Activated naive CD4-positive, alpha-beta T cell treated with anti-CD3 and anti-CD28 coated beads, Interleukin-2, amount 50 U/mL, for 72 hours (primary cell): ENCODE results near the gene HAUS3. TPM values are rescaled to one million over a fixed set of nuclear protein-coding genes. Genes with fewer than 3 reads are reported as not detected.
"Not testable (repeated sequence)": the region's sequence is repeated elsewhere in the genome, so short reads cannot be mapped to it uniquely, and the experiment has no call there.

Experiments used
- ATAC-seq, 2 donors: fragments of 150-1000 bp; cut with Tn5 transposase; 2 replicates each; pipeline ENCODE4 v1.10.0; 2021; ENCODE audit warnings: mild to moderate bottlenecking in 2 of 2, moderate library complexity in 2 of 2
- DNase-seq, 2 donors: peaks; one replicate each; pipeline ENCODE4 v3.0.0; 2021 to 2022; ENCODE audit warnings: low spot score in 2 of 2
- H3K27ac Mint-ChIP-seq, 2 donors: one replicate each; pipeline ENCODE4 v1.8.0; 2022; ENCODE audit warnings: mild to moderate bottlenecking in 2 of 2, mixed read lengths in 2 of 2
- H3K36me3 Mint-ChIP-seq, 2 donors: one replicate each; pipeline ENCODE4 v1.8.0; 2022; ENCODE audit warnings: mixed read lengths in 2 of 2
- H3K9me3 Mint-ChIP-seq, 2 donors: one replicate each; pipeline ENCODE4 v1.8.0; 2022; ENCODE audit warnings: mixed read lengths in 2 of 2
- total RNA-seq, 2 donors: library from RNA; stranded (reverse); gene quantifications; one replicate each; pipeline ENCODE4 v1.2.3, GENCODE V29; 2022

Gene HAUS3
- total RNA-seq, 2 donors from 2014 or later: 22.1 to 24.9 TPM

- Mint-ChIP-seq H3K27ac (no peak overlapping the region), H3K36me3 (no peaks in the 10 kb centered on the region), H3K9me3 (no peaks in the 10 kb centered on the region)
- peak; percentile 86 to 87 for ATAC-seq
- peak; percentile 70 to 84 for DNase-seq
These were observed 21.8 kb downstream of the HAUS3 start for GRCh38 chr4:2220016-2220630.

- no peak for DNase-seq
- no peak overlapping the region for H3K27ac Mint-ChIP-seq
- no peaks in the 10 kb centered on the region for H3K9me3 Mint-ChIP-seq
- H3K36me3 Mint-ChIP-seq: no peaks in the 10 kb centered on the region
- ATAC-seq: no peak
These were observed 22.6 kb downstream of the HAUS3 start for GRCh38 chr4:2219233-2219760.

- Mint-ChIP-seq H3K9me3 (no peaks in the 10 kb centered on the region), H3K27ac (no peak overlapping the region), H3K36me3 (no peaks in the 10 kb centered on the region)
- ATAC-seq (no peak), DNase-seq (no peak)
These were observed 23.5 kb downstream of the HAUS3 start for GRCh38 chr4:2218436-2218835.

GRCh38 chr4:2217726-2218125 lies 24.2 kb downstream of the HAUS3 start:
- Mint-ChIP-seq H3K36me3 (no peaks in the 10 kb centered on the region), H3K9me3 (no peaks in the 10 kb centered on the region), H3K27ac (peak overlapping the region in 1 of 2 donors; percentile 46)
- DNase-seq (no peak), ATAC-seq (peak in 1 of 2 donors; percentile 25)

GRCh38 chr4:2212831-2213230 lies 29.1 kb downstream of the HAUS3 start:
- Mint-ChIP-seq H3K27ac (no peak overlapping the region), H3K9me3 (no peaks in the 10 kb centered on the region), H3K36me3 (no peaks in the 10 kb centered on the region)
- DNase-seq: no peak
- ATAC-seq: no peak

GRCh38 chr4:2202789-2203188 lies 39.1 kb downstream of the HAUS3 start:
- DNase-seq, H3K9me3 Mint-ChIP-seq, H3K27ac Mint-ChIP-seq: not testable (repeated sequence)

GRCh38 chr4:2194496-2194895 lies 47.4 kb downstream of the HAUS3 start:
- no peak for ATAC-seq
- Mint-ChIP-seq H3K27ac (no peak overlapping the region), H3K9me3 (no peaks in the 10 kb centered on the region), H3K36me3 (no peaks in the 10 kb centered on the region)
- no peak for DNase-seq

More at GRCh38 chr4:2202789-2203188, 39.1 kb downstream of the HAUS3 start:
- H3K36me3 Mint-ChIP-seq, ATAC-seq: not testable (repeated sequence)

- no peak for DNase-seq
These were observed 48.6 kb downstream of the HAUS3 start for GRCh38 chr4:2193326-2193725.

GRCh38 chr4:2186865-2187172 lies 55.1 kb downstream of the HAUS3 start:
- ATAC-seq: no peak
- Mint-ChIP-seq H3K27ac (no peak overlapping the region), H3K9me3 (peaks cover 4% of the 10 kb centered on the region in 2 donors), H3K36me3 (peaks cover 0 to 9% of the 10 kb centered on the region in 2 donors)
- DNase-seq: no peak

More at GRCh38 chr4:2193326-2193725, 48.6 kb downstream of the HAUS3 start:
- ATAC-seq: no peak
- Mint-ChIP-seq H3K36me3 (no peaks in the 10 kb centered on the region), H3K9me3 (no peaks in the 10 kb centered on the region), H3K27ac (no peak overlapping the region)

- Mint-ChIP-seq H3K9me3 (peaks cover 4% of the 10 kb centered on the region in 2 donors), H3K36me3 (peaks cover 0 to 9% of the 10 kb centered on the region in 2 donors), H3K27ac (no peak overlapping the region)
- DNase-seq: no peak
- ATAC-seq: no peak
These were observed 55.6 kb downstream of the HAUS3 start for GRCh38 chr4:2186133-2186864.

- H3K9me3 Mint-ChIP-seq: peaks cover 4% of the 10 kb centered on the region in 2 donors
- ATAC-seq: no peak
- peaks cover 0 to 9% of the 10 kb centered on the region in 2 donors for H3K36me3 Mint-ChIP-seq
- H3K27ac Mint-ChIP-seq: no peak overlapping the region
- no peak for DNase-seq
These were observed 58.5 kb downstream of the HAUS3 start for GRCh38 chr4:2183394-2183793.

- DNase-seq (no peak), ATAC-seq (no peak)
- H3K36me3 Mint-ChIP-seq: peaks cover 0 to 9% of the 10 kb centered on the region in 2 donors
- no peak overlapping the region for H3K27ac Mint-ChIP-seq
- peaks cover 4% of the 10 kb centered on the region in 2 donors for H3K9me3 Mint-ChIP-seq
These were observed 58.9 kb downstream of the HAUS3 start for GRCh38 chr4:2182994-2183393.

GRCh38 chr4:2180410-2180809 lies 61.5 kb downstream of the HAUS3 start:
- no peaks in the 10 kb centered on the region for H3K9me3 Mint-ChIP-seq
- no peaks in the 10 kb centered on the region for H3K36me3 Mint-ChIP-seq
- H3K27ac Mint-ChIP-seq: peak overlapping the region in 1 of 2 donors; percentile 40
- ATAC-seq (no peak), DNase-seq (no peak)

GRCh38 chr4:2179717-2180116 lies 62.2 kb downstream of the HAUS3 start:
- H3K27ac Mint-ChIP-seq: no peak overlapping the region
- ATAC-seq (no peak), DNase-seq (no peak)
- H3K9me3 Mint-ChIP-seq: no peaks in the 10 kb centered on the region
- H3K36me3 Mint-ChIP-seq: no peaks in the 10 kb centered on the region

GRCh38 chr4:2178986-2179385 lies 62.9 kb downstream of the HAUS3 start:
- no peak overlapping the region for H3K27ac Mint-ChIP-seq
- DNase-seq: no peak
- no peaks in the 10 kb centered on the region for H3K36me3 Mint-ChIP-seq
- H3K9me3 Mint-ChIP-seq: no peaks in the 10 kb centered on the region
- no peak for ATAC-seq
